ENCODE results near the gene ACAN. TPM values are rescaled to one million over a fixed set of nuclear protein-coding genes. Genes with fewer than 3 reads are reported as not detected.

The ACAN gene
- total and polyA plus RNA-seq, 2 donors from 2014 or later = 2.8 to 10.3 TPM

- intact Hi-C loops (cut with DNase I) = no loop called here
- FAIRE-seq = no peak
These were observed 61.7 kb downstream of the ACAN start for GRCh38 chr15:88864861-88865497.

GRCh38 chr15:88865498-88866099, 62.4 kb downstream of the ACAN start:
- TF ChIP-seq CTCF (IDR thresholded peaks at IDR 0.05; ENCODE audit: borderline replicate concordance, extremely low read depth, insufficient read depth) = no peak
- DNase-seq = no peak
- Histone ChIP-seq H3K4me3 (ENCODE audit: low read length in 3 of 3) (no peak overlapping the region), H3K4me1 (ENCODE audit: control insufficient read depth in 2 of 3, insufficient read depth in 2 of 3, low read depth in 1 of 3, low read length in 3 of 3) (no peaks in the 10 kb centered on the region), H3K9me3 (ENCODE audit: control insufficient read depth in 2 of 3, insufficient read depth in 1 of 3, low read length in 3 of 3) (no peaks in the 10 kb centered on the region), H3K36me3 (ENCODE audit: control insufficient read depth in 2 of 3, insufficient read depth in 3 of 3, low read length in 3 of 3) (no peaks in the 10 kb centered on the region), H3K27me3 (ENCODE audit: control insufficient read depth, insufficient read depth, low read length) (no peaks in the 10 kb centered on the region), H3K9ac (ENCODE audit: low read length in 3 of 3) (no peak overlapping the region), H3K27ac (ENCODE audit: low read depth in 2 of 2, low read length in 2 of 2) (no peak overlapping the region)
- intact Hi-C loops (cut with DNase I) = no loop called here
- FAIRE-seq = no peak

More at GRCh38 chr15:88864861-88865497, 61.7 kb downstream of the ACAN start:
- Histone ChIP-seq H3K27me3 (ENCODE audit: control insufficient read depth, insufficient read depth, low read length) (no peaks in the 10 kb centered on the region), H3K9me3 (ENCODE audit: control insufficient read depth in 2 of 3, insufficient read depth in 1 of 3, low read length in 3 of 3) (no peaks in the 10 kb centered on the region), H3K4me1 (ENCODE audit: control insufficient read depth in 2 of 3, insufficient read depth in 2 of 3, low read depth in 1 of 3, low read length in 3 of 3) (no peaks in the 10 kb centered on the region), H3K27ac (ENCODE audit: low read depth in 2 of 2, low read length in 2 of 2) (no peak overlapping the region), H3K4me3 (ENCODE audit: low read length in 3 of 3) (no peak overlapping the region), H3K9ac (ENCODE audit: low read length in 3 of 3) (no peak overlapping the region), H3K36me3 (ENCODE audit: control insufficient read depth in 2 of 3, insufficient read depth in 3 of 3, low read length in 3 of 3) (no peaks in the 10 kb centered on the region)
- DNase-seq = no peak
- TF ChIP-seq CTCF (IDR thresholded peaks at IDR 0.05; ENCODE audit: borderline replicate concordance, extremely low read depth, insufficient read depth) = no peak

GRCh38 chr15:88866295-88866881, 63.2 kb downstream of the ACAN start:
- no peaks in the 10 kb centered on the region for H3K27me3 ChIP-seq (ENCODE audit: control insufficient read depth, insufficient read depth, low read length)
- no peaks in the 10 kb centered on the region for H3K9me3 ChIP-seq (ENCODE audit: control insufficient read depth in 2 of 3, insufficient read depth in 1 of 3, low read length in 3 of 3)
- H3K4me1 ChIP-seq (ENCODE audit: control insufficient read depth in 2 of 3, insufficient read depth in 2 of 3, low read depth in 1 of 3, low read length in 3 of 3) = no peaks in the 10 kb centered on the region
- no peak overlapping the region for H3K4me3 ChIP-seq (ENCODE audit: low read length in 3 of 3)
- intact Hi-C loops (cut with DNase I) = no loop called here
- no peak for TF ChIP-seq CTCF (IDR thresholded peaks at IDR 0.05; ENCODE audit: borderline replicate concordance, extremely low read depth, insufficient read depth)
- H3K36me3 ChIP-seq (ENCODE audit: control insufficient read depth in 2 of 3, insufficient read depth in 3 of 3, low read length in 3 of 3) = no peaks in the 10 kb centered on the region
- H3K27ac ChIP-seq (ENCODE audit: low read depth in 2 of 2, low read length in 2 of 2) = no peak overlapping the region
- FAIRE-seq = no peak
- no peak overlapping the region for H3K9ac ChIP-seq (ENCODE audit: low read length in 3 of 3)
- no peak for DNase-seq
